DMS 273 (cell line): ENCODE data around the gene CCDC88C.

Source experiments
- DNase-seq: peaks from one replicate; lab custom pipeline; 2025; ENCODE audit not compliant: unreplicated experiment; lab: John Stamatoyannopoulos, UW

CCDC88C gene

DNA sequence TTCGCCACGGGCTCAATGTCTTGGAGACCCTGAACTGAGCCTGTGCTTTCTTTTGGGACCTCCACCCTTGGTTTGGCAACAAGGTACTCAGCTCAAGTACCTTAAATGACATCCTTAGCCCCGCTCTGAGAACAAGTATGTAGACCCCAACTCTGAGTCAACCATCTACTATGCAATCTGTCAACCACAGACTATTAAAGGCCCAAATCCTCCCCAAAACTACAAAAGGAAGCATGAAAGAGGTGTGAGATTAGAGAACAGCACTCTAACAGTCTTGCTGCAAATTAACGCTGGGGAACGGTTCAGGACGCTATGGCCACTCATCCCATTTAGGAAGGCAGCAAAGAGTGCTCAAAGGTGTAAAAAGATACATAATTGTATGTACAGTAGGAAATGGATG is 52.1 kb downstream of the CCDC88C start:
- no peak for DNase-seq

- DNase-seq, result no peak
Observed at GRCh38 chr14:91364524-91365270, 52.9 kb downstream of the CCDC88C start.

GRCh38 chr14:91363776-91364523 is 53.7 kb downstream of the CCDC88C start:
- no peak for DNase-seq

GRCh38 chr14:91361233-91361811 is 56.3 kb downstream of the CCDC88C start:
- DNase-seq, result no peak

GRCh38 chr14:91360490-91361232 is 57.0 kb downstream of the CCDC88C start:
- no peak for DNase-seq

DNA sequence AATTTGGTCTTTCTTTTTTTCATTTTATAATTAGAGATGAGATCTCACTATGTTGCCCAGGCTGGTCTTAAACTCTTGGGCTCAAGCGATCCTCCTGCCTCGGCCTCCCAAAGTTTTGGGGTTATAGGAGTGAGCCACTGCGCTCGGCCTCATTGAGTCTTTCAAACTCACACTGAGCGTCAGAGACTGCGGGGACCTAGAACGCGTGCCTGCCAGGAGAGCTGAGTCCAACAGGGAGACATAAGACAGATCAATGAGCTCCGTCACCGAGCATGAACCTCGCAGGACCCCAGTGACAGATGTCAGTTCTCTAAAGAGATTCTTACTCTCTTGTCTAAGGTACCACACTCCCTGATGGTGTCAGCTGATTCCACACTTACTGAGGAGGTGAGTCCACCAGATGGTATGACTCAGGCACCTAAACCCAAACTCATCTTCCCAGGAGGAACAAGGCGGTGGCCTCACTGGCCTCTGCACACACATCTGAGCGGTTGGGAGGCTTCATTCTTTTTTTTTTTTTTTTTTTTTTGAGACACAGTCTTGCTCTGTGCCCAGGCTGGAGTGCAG is 58.9 kb downstream of the CCDC88C start:
- no peak for DNase-seq

DNA sequence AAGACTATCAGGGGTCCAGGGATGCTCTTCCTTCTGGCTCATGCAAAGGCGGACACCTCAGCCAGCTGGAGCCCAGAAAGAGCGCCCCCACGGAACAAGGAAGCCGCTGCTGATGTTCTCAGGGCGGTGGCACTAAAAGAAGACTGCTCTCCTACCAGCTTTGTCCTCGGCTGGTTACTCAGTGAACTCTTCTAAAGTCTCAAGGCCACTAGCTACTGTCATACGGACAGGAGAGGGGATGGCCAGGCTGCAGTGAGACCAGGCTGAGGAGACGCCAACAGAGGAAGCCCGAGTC is 59.6 kb downstream of the CCDC88C start:
- DNase-seq, result no peak

GRCh38 chr14:91357272-91358024 is 60.2 kb downstream of the CCDC88C start:
- DNase-seq, result no peak

DNA sequence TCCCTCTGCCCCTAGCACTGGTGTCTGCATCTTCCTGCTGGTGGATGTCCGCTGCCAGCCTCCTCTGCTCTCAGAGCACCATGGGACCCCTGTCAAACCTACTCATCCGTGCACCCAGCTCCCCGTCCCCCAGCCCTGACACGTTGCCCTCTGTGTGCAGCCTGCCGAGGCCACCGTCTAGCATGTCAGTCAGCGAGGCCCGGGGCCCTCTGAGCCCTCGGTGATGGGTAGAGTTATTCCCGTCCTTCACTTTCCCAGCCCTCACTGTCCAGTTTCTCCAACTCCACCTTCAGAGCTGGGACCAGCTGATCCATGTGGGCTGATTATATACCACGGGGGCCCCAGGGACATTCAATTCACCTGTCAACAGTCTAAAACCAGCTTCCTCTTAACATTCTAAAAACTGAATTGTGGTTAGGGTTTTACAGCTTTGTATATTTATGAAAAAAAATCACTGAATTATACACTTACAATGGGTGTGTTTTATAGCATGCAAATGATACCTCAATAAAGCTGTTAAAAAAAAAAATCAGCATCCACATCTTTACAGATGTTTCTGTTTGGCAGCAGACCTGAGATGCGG is 61.3 kb downstream of the CCDC88C start:
- no peak for DNase-seq

GRCh38 chr14:91354979-91355685 is 62.5 kb downstream of the CCDC88C start:
- DNase-seq, result peak; percentile 29

GRCh38 chr14:91354221-91354916 is 63.3 kb downstream of the CCDC88C start:
- no peak for DNase-seq

- no peak for DNase-seq
Observed at GRCh38 chr14:91352728-91353692, 64.6 kb downstream of the CCDC88C start.

GRCh38 chr14:91352053-91352452 is 65.6 kb downstream of the CCDC88C start:
- no peak for DNase-seq

DNA sequence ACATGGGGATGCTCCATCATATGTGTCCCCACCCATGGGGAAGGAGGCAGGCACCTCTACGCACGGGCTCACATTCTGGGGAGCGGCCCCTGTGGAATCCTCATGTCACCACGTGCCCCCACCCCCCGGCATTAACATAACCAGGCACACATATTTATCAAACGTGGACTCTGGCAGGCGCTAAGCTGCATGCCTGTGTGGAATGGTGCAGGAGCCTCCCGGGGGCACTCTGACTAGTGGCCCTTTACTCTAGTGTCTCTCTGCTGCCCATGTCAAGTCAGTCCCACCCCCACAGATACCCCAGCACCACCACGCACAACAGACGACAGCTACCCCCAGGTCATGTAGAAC is 66.1 kb downstream of the CCDC88C start:
- DNase-seq, result no peak

DNA sequence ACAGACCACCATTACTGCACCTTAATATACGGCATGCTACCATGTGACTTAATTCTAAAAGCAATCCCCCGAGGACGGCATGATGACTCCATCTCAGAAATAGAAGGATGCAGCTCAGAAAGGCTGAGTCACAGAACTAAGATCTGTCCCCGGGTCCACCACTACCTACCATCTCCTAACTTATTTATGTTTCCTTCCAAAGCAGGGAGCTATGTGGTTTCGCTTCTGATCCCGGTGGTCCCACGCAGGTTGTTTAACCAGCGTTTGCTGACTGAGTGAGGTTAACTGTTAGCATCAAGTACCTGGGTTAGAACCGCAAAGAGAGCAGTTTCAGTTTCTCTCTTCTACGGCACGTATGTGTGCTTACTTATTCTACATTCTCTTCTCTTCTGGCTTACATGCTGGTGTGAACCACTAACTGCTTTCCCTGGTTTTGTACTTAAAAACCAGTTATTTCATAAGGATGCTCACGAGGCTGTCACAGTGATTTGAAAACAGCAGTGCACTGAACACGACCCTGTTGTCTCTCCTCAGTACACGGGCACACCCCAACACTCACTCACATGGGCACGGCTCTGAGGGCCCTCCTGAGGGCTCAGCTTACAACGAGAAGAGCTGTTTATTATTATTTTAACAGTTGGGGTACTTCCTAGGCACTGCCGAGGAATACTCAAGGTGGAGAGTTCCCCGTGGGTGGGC is 66.7 kb downstream of the CCDC88C start:
- no peak for DNase-seq

DNA sequence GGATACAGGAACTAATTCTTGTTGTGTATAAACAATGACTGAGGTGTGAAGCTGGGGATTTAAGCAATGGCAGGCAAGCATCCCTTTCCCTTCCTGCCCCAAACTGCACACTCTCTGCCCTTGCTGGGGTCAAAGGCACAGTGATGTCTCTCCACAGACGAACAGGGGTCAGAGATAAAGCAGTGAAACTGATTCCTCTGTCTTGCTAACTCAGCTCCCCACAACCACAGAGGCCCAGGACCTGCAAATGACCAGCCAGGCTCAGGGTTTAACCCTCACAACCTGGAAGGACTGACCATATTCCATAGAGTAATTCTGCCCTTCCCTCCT is 67.2 kb downstream of the CCDC88C start:
- no peak for DNase-seq

DNA sequence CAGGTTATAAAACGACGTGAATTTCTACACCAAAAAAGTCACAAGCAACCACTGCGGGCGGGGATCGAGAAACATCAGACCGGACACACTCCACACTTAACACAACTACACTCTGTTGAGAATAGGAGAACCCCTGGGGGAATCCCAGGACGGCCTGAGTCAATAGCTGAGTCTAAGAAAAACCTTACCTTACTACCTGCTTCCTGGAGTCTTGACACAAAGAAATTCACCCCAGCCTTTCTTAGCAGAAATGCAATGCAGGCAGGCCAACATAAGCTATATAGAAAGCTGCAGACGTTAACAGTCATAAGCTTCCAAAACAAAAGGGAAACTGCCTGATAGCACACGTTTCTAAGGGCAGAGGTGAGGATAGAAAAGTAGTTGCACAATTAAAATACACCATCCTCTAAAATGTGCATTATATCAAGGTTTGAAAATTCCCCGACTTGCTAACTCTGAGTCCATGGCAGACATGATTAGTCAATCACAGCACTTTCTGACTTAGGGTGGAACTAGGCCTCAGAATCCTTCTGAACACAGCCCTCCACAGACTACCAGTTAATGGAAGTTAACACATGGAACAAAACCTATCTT is 68.0 kb downstream of the CCDC88C start:
- no peak for DNase-seq
